Left forelimb (tissue), 1 donor: ENCODE results near the gene FRAS1.
"Not testable (repeated sequence)": the region's sequence is repeated elsewhere in the genome, so short reads cannot be mapped to it uniquely, and the experiment has no call there.

ENCODE experiments used
- DNase-seq: peaks from one replicate; pipeline ENCODE4 v3.0.0-alpha.2; 2018; ENCODE audit warnings: low spot score

Gene FRAS1

GRCh38 chr4:78325271-78326157 lies 268.4 kb downstream of the FRAS1 start:
- no peak for DNase-seq

DNA sequence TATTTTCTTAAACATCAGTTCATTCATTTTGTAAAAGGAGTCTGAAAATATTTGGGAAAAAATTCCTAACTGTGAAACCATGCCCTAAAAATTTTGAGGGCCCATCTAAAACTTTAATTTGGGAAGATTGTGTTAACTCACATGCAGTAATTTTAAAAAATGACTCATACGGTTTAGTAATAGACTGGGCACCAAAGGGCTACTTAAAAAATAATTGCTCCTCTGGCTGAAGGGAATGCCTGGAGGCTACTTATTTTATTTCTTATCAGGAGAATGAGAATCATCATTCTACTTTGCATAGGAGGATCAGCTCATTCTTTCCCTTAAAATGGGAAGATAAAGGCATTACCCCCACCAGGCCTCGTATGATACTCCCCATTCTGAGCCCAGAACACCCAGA lies 271.5 kb downstream of the FRAS1 start:
- not testable (repeated sequence) for DNase-seq

- no peak for DNase-seq
Observed at GRCh38 chr4:78331186-78331585, 274.1 kb downstream of the FRAS1 start.

GRCh38 chr4:78331965-78332364 lies 274.8 kb downstream of the FRAS1 start:
- DNase-seq: no peak

GRCh38 chr4:78332976-78333375 lies 275.9 kb downstream of the FRAS1 start:
- DNase-seq: no peak

DNA sequence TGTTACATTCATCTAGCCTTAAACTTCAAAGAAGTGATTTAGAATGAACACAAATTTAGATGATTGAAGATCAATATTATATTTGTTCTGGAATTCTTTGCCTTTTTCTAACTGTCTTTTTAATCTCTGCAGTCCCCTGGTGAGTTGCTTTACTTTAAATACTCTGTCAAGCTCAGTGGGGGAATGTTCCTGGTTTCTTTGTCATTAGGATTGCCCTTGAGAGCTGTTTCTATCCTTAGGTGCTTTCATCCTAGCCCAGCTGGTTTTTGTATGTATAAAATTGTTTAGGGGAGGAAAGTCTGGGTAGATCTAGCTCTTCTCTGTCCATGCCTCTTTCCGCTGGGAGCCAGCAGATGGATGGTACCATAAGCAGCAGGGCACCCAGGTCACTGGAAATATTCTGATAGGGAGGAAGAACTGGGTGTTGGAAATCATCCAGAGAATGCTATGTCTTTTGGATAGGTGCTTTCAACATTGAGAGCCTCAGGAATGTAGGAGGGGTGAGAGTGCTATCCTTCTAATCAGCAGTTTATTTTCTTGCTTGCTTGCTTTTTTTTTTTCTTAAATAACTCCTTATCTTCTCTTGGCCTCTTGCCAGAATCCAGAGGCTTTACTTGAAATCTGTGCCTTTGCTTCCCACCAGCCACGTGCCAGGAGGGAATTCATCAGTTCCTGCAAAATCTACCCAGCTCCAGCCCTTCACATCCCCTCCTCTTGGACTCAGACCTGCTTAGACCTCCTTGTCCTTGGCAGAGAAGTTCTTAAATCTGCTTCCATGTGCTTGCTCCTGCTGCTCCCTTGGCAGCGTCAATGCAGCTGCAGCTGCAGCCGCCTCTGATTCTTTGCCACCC lies 279.2 kb downstream of the FRAS1 start:
- DNase-seq: no peak

DNA sequence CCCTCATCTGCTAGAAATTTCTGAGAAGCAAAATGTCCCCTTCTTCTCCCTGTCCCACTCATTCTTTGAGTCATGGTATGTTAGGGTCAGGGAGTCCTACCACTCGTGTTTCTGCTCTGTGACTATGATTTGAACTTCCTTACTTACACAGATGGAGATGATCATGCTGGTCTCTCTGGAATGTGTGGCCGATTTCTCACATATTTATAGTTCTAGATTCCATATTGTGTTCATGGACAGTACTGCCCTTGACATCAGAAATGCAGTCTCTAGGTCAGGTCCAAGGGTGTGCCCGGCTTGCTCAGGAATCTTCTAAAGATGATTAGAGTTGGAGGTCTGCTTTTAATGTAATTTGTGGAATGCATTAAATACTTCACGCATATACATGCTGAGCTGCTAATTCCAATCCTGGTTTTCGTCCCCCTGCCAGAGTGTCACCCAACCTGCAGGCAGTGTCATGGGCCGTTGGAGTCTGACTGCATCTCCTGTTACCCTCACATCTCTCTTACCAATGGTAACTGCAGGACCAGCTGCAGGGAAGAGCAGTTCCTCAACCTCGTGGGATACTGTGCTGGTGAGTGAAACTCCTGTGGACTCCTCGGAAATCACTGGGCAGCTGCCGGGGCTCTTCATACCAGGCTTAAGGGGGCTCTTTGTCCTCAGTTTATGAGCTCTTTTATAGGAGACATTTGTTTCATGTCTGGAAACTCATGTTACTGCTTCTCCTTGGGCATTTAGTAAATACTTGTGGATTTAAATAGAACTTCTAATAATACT lies 280.3 kb downstream of the FRAS1 start:
- DNase-seq: no peak

GRCh38 chr4:78342125-78342524 lies 285.0 kb downstream of the FRAS1 start:
- no peak for DNase-seq

DNA sequence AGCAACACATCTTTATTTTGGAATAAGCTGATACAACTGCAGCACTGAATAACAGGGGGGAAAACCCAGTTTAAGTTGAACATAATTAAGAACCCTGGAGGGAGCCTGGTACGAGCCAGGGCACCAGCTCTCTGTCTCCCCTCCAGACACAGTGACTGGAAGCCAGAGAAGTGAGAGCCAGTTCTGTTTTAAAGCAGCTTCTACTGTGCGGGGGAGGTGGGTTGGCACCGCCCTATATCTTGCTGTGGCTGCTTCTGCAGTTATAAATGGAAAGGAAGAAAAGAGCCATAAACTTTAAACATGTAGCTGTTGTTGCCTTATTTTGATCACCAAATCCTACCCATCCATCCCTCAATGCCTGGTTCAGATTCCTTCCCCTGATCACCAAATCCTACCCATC lies 286.6 kb downstream of the FRAS1 start:
- DNase-seq: no peak

GRCh38 chr4:78345237-78345636 lies 288.1 kb downstream of the FRAS1 start:
- no peak for DNase-seq

DNA sequence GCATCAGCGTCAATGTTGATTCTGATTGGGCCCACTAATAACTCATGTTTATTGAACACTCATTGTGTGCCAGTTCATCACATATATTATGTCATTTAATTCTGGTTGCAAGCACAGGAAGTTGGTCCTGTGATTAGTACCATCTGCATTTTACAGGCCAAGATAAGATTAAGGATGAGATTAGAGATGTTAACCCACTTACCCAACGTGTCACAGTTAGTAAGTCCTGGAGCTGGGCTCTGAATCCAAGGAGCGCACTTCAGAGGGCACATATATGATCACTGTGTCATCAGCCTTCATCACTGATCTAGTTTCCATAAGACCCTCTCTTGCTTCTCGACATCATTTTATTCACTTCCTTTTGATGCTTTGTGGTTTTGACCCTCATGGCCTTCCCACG lies 289.1 kb downstream of the FRAS1 start:
- DNase-seq: no peak

DNA sequence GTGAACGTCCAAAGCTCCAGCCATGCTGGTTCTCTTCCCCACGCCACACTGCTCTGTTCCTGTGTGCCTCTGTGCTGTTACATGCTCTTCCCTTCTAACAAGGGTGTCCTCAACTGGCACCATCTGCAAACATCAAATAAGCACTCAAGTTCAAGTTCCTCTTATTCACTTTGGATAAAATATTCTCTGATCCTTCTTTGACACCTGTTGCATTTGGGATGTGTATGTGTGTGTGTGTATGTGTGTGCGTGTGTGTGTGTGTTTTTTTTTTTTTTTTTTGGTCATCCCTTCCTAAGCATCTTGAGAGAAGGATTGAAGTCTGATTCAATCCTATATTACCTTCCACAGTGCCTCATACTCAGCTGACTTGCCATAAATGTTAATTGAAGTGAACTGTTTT lies 290.4 kb downstream of the FRAS1 start:
- DNase-seq: no peak

- no peak for DNase-seq
Observed at GRCh38 chr4:78353921-78354320, 296.8 kb downstream of the FRAS1 start.

- DNase-seq: no peak
Observed at GRCh38 chr4:78354782-78355181, 297.7 kb downstream of the FRAS1 start.

DNA sequence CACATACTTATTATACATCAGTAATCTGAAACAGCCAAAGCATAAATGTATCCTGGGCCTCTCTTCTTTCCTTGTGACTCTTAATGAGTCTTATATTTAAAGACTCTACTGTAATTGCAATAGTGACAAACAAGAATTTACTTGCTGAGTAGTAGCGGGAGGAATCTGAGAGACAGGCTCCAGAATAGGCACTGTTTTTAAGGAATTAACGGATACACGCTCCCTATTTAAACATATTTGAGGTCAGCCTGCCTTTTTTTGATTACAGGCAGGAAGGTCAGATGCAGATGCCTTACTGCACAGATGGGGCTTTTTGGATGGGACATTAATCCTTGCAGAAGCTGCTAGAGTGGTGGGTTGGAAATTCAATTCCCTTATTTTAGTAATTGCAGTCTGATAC lies 298.2 kb downstream of the FRAS1 start:
- DNase-seq: no peak

GRCh38 chr4:78356251-78356786 lies 299.2 kb downstream of the FRAS1 start:
- DNase-seq: no peak

DNA sequence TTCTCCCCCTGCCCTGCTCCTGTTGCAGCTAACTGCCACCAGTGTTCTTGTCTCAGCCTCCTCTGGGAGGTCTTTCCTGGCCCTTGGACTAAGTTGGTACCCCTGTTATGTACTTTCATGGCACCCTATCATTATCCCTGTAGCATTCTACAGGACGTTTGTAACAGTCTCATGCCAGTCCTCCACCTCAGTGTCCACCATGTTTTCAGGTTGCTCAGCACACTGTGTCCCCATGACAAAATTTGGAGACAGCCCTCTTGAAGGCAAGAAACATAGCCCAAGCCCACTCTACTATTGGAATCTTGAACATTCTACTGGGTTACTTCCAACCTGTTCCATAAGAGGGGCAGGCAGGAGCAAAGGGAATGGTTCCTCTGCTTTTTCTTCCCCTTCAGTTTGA lies 300.0 kb downstream of the FRAS1 start:
- no peak for DNase-seq

DNA sequence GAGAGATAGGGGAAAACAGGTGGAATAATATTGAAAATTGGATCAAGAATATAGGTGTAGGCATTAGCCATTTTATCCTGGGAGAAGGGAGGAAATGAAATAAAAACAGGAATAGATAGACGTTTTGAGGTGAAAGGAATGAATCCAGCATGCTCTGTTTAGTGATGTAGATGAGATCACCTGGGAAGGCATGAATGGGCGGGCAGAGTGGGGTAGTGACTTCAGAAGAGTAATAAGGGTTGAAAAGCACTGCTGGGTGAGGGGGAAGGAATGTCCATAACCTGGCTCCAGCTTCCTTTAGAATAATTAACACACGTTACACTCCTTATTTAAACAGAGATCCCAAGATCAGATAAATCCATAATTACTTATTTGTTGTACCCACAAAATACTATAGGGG lies 303.3 kb downstream of the FRAS1 start:
- DNase-seq: no peak

DNA sequence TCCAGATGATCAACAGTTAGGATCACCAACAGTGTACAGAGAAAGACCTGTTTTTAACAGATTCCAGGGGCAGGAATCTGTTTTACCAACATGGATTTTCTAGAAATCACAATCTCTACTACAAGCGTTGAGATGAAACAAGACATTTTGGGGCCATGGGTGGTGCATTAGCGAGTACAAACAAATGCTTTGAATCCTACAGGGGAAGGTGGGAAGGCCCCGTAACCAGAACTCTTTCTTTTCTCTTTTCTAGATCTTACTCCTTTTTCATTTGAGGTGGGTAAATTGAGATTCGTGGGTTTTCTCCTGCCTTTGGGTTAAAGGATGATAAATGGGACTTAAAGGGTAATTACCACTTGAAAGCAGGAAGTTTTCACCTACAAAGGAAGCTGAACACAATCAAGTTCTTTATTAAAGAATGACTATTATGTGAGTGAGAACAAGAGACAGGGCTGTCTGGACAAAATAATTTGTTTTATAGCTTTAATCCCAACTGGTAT lies 304.5 kb downstream of the FRAS1 start:
- no peak for DNase-seq

DNA sequence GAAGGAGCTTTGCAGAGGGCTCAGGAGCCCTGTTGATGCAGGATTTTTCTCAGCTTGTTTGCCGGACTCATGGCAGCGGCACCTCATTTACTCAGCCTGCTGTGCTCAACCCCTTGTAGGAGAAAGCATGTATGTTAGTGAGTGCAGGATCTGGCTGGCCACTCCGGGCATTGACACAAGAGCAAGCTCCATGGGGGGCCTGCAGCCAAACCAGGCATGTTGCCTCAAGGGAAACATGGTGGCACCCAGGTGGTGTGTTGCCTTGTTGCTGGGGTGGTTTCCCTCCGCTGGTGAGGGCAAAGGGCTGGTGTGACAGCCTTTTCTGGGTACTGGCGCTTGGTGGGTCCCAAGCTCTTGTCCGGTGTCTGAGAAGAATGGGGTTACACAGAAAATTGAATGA lies 305.2 kb downstream of the FRAS1 start:
- no peak for DNase-seq

DNA sequence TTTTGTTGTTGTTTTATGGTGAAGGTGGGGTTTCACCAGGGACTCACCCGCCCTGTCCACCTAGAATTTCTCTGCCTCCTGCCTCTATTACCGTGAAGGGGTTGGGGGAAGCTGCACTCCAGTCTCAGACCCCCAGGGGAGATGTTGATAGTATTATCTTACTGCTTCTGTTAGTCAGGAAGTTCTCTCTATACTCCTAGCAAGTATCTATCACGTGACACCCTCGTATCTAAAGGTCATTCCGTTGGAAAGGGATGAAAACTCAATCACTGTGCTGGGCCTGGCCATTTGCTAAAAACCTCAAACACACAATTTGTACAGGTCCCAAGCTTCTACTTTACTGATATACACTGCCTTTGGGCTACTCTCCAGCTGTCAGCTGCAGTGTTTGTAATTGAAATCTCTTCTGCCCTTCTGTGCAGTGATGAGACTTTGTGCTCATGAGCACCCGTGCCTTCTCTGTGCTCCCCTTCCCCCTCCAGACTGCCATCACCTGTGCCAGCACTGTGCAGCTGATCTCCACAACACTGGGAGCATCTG lies 306.0 kb downstream of the FRAS1 start:
- DNase-seq: no peak

- DNase-seq: no peak
Observed at GRCh38 chr4:78369679-78370078, 312.6 kb downstream of the FRAS1 start.
